Spleen (tissue), 7 donors: ENCODE measurements around the gene PRIM2.

ENCODE experiments used
- CTCF ChIP-seq, 11 experiments: fragments of 200-600 bp in 7 of 11; fragments of 450-650 bp in 4 of 11; sonication (generic) in 4 of 11; IDR thresholded peaks in 8 of 11; conservative IDR thresholded peaks in 3 of 11; 1 replicate in 7 of 11; 2 replicates in 4 of 11; pipeline versions ENCODE4 v1.4.0 to v1.8.0; 2016 to 2021; ENCODE audit warnings: antibody characterized with exemption in 11 of 11, inconsistent platforms in 4 of 11, mild to moderate bottlenecking in 1 of 11
- POLR2A ChIP-seq, 3 donors: fragments of 450-650 bp; IDR thresholded peaks; one replicate each; pipeline ENCODE4 v1.5.1; 2017; ENCODE audit warnings: antibody characterized with exemption in 3 of 3, mild to moderate bottlenecking in 1 of 3
- POLR2AphosphoS5 ChIP-seq, 3 donors: sonication (generic); formaldehyde crosslinking; IDR thresholded peaks; one replicate each; pipeline ENCODE4 v1.5.1; 2017; ENCODE audit warnings: antibody characterized with exemption in 3 of 3
- donor health status: DM: no; HTN: no; CAD: no; lungs with moderate emphysema.
- donor health status: DM: no; HTN: no; CAD: no.
- donor health status: DM: no; HTN: no; CAD: no.

DNA sequence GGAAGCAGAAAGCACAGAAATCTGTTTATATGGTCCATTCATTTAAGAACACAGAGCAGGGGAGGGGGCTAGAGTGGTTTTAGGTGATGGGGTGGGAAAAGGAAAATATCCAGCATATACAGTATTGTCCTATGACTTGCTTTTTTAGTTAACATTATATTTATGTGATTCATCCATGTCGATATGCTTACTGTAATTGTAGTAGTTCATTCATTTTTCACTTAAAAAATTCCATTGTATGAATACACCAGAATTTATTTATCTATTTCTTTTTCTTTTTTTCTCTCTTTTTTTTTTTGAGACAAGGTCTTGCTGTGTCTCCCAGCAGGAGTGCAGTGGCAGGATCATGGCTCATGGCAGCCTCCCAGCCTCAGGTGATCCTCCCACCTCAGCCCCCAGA is 9.6 kb upstream of the PRIM2 start:
- TF ChIP-seq POLR2AphosphoS5 (IDR thresholded peaks at IDR 0.05) (no peak), CTCF (IDR thresholded peaks at IDR 0.05 in 8 of 11, conservative IDR thresholded peaks at IDR 0.05 in 3 of 11) (no peak), POLR2A (IDR thresholded peaks at IDR 0.05) (no peak)
